GM20431 (cell line): ENCODE measurements around the gene ANKRD65.
"Not testable (repeated sequence)": the region's sequence is repeated elsewhere in the genome, so short reads cannot be mapped to it uniquely, and the experiment has no call there.

Experiments used
- in situ Hi-C: fragments of 300-500 bp; cut with MseI, MboI; formaldehyde crosslinking; loops from one replicate; pipeline ENCODE4 v1.15.0; 2020; ENCODE audit warnings: low sequenced_read_pairs; ENCODE audit not compliant: unreplicated experiment

Gene ANKRD65

DNA sequence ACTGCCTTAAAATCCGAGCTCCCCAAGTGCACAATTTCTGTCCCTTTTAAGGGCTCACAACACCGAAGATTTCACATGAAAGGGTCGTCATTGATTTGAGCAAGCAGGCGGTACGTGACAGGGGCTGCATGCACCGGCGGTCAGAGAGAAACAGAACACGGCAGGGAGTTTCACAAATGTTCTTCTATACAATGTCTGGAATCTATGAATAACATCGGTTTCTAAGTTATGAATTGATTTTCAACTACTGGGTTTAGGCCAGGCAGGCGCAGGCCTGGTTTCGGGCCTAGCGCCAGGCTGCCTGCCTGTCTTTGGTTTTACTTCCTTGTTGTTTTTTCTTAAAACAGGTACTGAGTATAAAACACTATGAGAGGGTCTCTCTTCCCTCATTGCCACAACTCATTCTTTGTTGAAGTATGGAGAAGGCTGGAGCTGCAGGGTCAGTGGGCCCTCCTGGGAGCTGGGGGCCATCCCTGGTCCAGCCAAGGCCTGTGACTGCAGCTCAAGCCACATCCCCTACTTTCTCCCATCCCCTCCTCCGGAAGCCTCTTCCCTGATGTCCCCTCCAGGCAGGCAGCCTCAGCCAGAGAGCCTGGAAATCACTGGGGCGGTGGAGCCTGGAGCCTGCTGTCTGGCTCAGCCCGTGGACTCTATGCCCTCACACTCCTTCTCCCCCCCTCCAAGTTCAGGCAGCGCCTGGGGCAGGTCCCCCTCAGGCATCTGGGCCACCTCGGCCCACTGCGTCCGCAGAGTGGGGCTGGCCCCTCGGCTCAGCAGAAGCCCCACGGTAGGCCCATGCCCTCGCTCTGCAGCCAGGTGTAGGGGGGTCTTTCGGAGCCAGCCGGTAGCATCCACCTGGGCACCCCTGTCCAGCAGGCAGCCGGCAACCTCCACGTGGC lies 2.4 kb downstream of the ANKRD65 start:
- in situ Hi-C loops, result no loop called here

DNA sequence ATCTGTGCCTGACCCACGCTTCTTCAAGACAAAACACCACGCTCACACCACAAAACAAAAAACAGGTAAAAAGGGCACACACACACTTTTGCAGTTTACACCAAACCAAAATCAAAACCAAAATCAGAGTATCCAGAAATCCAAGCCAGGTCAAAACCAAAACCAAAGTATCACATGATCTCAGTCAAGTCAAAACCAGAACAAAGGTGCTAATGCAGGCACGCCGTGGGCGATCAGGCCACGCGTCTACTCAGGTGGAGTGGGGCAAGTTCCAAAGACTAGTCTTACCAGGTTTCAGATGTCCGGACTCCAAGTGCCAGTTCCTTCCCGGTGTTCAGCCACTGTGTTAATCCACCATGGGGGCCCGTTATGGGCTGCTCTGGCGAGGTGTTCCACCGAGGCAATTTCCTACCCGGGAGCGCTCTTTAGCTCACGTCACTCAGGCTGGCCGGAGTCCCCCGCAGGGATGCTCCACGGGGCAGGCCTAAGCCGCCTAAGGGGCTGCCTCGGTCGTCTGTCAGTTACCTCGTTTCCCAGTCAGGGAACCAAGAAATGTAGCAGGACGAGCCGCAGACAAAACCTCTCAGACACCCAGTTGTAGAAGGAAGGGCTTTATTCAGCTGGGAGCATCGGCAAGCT lies 3.1 kb downstream of the ANKRD65 start:
- in situ Hi-C loops, result not testable (repeated sequence)

DNA sequence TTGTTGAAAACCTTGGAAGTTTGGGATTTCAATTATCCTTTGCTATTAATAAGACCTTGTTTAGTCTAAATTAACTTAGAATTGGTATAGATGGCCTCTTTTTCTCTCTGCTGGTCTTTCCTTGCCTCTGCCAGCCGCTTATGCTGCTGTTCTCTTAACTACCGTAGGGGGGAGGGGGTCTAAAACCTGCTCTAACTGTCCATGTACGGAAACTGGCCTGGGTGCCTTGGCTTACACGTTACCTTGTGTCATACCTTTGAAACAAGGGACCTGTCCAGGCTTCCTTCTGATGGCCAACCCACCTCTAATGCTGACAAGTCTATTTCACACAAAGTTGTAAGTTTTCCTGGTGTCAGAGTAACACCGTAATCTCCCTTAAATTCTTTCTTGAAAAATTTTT lies 3.7 kb downstream of the ANKRD65 start:
- in situ Hi-C loops, result not testable (repeated sequence)

DNA sequence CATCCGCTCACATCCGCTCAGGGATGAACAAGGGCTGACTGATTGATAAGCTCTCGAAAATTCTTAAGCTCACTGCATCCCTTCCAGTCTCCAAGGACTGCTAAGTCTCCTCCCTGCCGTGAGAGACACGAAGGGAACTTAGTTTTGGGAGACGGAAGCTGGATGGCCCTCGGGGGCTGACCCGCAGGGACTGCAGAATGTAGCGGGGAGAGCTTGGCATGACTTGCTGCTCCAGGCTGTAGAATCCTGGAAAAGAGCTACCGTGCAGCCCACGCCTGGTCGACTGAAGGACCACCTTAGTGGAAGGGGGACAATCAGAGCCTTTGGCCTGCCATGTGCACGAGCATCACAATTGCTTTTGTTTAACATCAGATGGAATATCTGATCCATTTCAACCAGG lies 5.3 kb downstream of the ANKRD65 start:
- in situ Hi-C loops, result no loop called here

DNA sequence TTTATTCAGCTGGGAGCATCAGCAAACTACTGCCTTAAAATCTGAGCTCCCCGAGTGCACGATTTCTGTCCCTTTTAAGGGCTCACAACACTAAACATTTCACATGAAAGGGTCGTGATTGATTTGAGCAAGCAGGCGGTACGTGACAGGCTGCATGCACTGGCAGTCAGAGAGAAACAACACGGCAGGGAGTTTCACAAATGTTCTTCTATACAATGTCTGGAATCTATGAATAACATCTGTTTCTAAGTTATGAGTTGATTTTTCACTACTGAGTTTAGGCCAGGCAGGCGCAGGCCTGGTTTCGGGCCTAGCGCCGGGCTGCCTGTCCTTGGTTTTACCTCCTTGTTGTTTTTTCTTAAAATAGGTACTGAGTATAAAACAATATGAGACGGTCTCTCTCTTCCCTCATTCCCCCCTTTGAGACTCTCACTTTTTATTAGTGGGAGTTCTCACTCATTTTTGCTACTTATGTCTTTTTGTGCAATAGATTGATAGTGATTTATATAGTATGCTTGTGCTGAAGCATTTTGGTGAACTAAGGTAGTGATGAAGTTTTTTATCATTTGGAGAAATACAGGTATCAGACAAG lies 8.7 kb downstream of the ANKRD65 start:
- in situ Hi-C loops, result not testable (repeated sequence)

DNA sequence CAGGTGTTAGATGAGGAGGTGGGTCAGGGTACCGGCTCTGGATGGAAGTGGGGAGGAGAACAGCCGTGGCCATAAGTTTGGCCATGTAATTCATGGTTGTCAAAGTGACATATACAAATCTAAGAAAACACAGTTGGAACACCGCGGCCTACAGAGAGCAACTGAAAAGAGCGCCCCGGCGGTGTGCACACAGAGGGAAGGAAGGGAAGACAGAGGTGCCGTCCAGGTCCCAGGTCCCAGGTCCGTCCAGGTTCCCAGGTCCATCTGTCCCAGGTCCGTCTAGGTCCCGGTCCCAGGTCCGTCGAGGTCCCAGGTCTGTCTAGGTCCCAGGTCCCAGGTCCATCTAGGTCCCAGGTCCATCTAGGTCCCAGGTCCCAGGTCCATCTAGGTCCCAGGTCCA lies 9.4 kb downstream of the ANKRD65 start:
- in situ Hi-C loops, result no loop called here

DNA sequence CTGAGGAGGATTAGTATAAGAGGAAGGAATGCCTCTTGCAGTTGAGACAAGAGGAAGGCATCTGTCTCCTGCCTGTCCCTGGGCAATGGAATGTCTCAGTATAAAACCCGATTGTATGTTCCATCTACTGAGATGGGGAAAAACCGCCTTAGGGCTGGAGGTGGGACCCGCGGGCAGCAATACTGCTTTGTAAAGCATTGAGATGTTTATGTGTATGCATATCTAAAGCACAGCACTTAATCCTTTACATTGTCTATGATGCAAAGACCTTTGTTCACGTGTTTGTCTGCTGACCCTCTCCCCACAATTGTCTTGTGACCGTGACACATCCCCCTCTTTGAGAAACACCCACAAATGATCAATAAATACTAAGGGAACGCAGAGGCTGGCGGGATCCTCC lies 10.8 kb downstream of the ANKRD65 start:
- in situ Hi-C loops, result not testable (repeated sequence)

DNA sequence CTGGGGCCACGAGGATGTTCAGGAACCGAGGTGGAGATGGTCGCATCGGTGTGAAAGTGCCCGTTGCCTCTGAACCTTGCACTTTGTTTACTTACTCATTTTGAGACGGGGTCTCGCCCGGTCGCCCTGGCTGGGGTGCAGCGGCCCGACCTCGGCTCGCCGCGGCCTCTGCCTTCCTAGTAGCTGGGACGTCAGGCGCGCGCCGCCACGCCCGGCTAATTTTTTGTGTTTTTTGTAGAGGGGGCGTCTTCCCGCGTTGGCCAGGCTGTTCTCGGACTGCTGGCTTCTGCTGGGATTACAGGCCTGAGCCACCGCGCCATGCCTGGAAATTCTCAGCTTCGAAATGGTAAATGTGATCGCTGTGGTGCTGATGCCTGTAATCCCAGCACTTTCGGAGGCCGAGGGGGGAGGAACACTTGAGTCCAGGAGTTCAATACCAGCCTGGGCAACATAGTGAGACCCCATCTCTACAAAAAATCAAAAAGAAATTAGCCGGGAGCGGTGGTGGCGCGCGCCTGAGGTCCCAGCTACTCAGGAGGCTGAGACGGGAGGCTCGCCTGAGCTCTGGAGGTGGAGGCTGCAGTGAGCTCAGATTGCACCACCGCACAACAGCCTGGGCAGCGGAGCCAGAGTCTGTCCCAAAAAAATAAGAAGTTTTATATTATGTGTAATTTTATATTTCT lies 13.3 kb downstream of the ANKRD65 start:
- in situ Hi-C loops, result no loop called here

DNA sequence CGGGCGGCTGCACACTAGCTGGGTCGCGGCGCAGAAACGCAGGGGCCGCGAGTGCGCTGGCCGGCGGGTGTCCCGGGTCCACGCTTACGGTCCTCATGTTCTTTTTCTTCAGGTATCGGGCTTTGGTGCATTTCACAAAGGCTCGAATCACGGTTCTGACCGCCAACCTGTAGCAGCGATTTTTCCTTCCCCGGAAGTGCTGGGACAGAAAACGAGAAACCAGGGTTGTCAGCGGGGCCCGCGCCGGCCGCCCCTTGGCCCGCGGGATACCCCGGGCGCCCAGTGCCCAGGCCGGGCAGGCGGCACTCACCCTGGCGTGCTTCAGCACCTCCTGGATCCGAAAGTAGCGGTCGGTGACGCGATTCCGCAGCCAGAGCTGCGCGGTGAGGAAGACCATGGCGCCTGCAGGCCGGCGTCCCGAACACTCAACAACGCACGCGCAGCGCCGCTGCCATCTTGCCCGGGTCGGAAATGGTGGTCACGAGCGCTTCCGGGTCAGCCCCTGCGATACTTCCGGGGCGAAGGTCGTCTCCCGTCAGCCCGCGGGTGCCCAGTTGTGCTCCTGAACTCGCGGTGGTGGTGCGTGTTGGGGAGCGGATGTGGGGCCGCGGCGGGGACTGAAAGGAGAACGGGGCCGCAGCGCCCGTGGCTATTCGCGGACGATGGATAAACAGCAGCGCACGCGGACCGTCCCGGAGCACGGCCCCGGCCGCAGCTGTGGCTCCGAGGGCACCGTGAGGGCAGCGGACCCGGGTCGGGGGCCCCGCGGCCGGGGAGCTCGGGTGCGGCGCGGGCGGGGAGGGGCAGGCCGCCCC lies 14.0 kb downstream of the ANKRD65 start, which contains the start of gene MRPL20:
MRPL20 (minus strand) TSS at position 473 of the 815 bp plus-strand sequence; CDS start at position 397, 76 bp downstream.
- in situ Hi-C loops, result no loop called here

DNA sequence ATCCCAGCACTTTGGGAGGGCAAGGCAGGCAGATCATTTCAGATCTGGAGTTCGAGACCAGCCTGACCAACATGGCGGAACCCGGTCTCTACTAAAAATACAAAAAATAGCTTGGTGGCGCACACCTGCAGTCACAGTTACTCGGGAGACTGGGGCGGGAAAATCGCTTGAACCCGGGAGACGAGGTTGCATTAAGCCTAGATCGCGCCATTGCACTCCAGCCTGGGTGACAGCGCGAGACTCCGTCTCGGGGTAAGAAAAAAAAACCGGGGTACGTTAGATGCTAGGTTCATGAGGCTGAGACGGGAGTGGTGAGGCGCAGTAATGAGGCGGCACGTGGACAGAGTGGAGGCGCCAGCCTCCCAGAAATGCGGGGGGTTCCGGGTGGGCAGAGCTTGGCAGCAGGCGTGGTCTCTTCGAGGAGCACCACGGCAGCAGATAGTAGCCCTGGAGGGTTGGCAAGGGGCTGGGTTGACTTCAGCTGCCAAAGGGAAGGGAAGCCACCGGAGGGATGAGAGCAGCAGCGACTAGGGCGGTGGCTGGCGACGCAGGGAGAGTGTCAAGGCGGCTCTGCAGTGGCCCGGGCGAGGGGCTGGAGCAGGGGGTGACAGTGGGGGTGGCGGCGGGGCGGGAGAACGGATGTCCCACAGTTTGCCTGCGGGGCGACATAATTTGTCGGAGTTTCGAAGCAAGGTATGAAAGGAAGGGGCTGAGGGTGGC lies 14.8 kb downstream of the ANKRD65 start:
- in situ Hi-C loops, result no loop called here

DNA sequence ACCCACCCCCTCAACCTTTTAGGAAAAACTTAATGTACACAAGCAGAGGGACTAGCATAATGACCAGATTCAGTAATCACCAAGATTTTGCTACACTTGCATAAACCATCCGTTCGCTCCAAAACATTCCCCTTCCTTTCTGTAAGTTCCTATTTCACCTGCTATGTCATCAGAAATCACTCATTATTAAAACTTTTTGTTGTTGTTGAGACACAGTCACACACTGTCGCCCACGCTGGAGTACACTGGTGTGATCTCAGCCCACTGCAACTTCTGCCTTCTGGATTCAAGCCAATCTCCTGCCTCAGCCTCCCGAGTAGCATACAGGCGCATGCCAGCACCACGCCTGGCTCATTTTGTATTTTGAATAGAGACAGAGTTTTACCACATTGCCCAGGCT lies 17.4 kb downstream of the ANKRD65 start:
- in situ Hi-C loops, result no loop called here

DNA sequence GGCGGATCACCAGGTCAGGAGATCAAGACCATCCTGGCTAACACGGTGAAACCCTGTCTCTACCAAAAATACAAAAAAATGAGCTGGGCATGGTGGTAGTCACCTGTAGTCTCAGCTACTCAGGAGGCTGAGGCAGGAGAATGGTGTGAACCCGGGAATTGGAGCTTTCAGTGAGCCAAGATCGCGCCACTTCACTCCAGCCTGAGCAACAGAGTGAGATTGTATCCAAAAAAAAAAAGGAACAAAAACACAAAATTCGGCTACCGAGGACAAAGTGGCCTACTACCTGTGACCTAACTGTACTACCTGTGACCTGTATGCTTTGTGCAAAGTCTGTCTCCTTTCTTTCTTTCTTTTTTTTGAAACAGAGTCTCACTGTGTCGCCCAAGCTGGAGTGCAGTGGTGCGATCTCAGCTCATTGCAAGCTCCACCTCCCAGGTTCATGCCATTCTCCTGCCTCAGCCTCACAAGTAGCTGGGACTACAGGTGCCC lies 18.1 kb downstream of the ANKRD65 start:
- in situ Hi-C loops, result not testable (repeated sequence)

DNA sequence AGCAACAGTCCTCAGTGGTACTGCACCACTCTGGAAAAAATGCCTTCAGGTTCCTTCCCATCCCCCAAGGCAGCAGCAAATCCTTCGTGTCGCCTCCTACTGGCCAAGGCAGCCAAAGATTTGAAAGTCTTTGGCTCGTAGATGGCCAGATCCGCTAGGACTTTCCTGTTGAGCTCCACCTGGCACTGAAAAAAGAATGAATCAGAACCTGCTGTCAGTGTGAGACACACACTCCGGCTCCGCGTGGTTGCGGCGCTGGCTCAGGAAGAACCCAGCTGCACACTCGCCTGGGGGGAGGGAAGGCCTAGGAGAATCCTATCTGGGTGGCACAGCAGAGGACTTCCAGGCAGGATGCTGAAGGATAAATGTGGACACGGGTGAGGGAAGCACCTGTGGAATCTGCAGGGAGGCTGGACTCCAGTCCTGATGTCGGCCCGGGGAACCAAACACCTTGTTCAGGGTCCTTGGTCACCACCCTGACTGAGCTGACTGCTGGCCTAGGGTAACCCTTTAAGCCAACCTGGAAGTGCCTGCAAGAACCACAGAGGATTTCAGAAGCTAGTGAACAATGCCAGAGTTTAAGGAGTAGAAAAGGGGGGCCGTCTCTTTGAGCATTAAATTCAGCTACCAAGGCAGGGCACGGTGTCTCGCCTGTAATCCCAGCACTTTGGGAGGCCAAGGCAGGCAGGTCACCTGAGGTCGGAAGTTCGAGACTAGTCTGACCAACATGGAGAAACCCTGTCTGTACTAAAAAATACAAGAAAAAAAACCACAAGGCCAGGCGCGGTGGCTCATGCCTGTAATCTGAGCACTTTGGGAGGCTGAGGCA lies 18.8 kb downstream of the ANKRD65 start:
- in situ Hi-C loops, result no loop called here

DNA sequence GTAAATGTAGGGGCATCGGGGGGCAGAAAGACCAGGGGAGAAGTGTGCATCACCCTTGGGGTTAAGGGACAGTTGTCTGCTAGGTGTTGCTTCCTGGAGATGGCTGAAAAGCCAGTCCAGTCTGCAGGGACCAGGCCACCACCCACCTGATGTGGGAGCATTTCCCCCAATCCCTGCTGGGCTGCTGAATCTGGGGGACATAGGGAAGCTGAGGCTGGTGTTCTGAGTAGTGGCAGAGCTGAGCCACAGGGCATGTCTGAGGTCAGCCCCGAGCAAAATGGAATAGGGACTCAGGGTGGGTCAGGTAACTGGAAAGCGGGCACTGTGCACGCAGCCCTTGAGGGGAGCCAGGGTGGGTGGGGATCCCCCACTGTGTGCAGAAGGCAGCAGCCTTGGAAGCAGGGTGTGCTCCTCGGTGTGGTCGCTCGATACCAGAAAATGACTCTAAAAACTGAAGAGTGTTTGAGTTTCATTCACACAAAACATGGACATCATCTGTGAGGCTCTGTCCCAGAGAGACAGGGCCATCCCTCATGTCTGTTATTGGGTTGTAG lies 19.5 kb downstream of the ANKRD65 start:
- in situ Hi-C loops, result no loop called here

DNA sequence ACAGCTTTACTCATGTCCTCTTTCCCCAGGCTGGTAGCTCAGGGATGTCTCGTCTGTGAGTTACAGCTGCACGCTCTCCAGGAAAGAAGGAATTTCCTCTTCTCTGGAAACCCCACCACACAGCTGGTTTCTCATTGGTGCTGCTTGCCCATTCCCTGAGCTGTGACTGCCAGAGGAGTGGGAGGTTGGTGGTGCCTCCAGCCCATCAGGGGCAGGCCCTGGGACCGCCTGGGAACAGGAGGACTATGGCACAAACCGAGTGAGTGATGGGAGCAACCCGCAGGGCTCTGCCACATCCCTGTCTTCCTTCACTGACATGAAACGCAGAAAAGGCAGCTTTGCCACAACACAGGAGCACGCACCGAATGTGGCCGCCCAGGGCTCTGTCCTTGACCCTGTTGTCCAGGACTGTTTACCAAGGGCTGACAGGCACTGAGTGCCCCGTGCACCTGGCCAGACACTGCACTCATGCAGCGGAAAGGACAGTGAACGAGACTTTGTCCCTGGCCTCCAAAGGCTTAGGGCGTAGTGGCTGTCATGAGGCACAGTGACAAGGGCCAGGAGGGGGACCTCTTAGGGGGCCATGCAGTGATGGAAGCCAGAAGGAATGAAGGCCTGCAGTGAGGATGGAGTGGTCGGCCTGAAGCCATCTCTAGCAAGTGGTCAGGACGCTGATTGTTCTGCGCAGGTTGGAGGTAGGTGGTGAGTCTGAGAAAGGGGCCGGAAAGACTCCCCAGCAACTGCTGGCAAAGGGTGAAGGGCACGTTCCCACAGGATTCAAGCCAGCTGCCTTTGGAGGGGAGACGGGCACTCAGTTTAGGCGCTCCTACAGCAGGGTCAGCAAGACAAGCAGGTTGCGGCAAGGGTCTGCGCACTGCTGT lies 20.3 kb downstream of the ANKRD65 start:
- in situ Hi-C loops, result no loop called here

DNA sequence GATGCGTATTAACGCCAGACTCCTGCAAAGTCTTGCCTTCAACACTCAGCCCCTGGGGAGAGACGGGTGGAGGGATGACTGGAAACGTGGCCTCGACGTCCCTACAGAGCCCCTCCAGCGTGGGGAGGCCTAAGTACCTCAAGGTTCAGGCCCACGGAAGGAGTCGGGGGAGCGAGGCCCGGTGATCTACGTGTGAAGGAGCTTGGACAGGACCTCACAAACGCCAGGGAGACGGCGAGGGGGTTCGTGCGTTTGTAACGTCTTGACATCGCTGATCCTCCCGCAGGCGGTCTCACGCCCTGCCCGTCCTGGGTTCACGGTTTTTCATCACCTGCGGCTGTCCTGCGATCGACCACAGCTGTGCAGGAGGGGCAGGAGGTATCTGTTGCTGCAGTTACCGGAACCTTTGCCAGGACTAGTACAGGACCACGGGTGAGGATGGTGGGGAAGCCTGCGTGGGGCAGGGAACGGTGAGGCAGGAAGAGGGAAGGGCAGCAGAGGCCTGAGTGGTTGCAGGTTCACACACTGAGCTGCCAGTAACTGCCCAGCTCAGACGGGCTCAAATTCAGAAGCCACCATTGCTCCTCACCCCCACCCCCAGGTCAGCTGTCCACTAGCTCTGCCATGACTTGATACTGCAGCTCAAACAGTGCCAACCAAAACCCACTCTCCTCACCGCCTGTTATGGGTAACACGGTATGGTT lies 21.1 kb downstream of the ANKRD65 start:
- in situ Hi-C loops, result no loop called here
